ENCODE measurements around the gene EIF2S1. TPM values are rescaled to one million over a fixed set of nuclear protein-coding genes. Genes with fewer than 3 reads are reported as not detected.

Gene EIF2S1
- total RNA-seq, 1 experiment from 2014 or later = 165 TPM

DNA sequence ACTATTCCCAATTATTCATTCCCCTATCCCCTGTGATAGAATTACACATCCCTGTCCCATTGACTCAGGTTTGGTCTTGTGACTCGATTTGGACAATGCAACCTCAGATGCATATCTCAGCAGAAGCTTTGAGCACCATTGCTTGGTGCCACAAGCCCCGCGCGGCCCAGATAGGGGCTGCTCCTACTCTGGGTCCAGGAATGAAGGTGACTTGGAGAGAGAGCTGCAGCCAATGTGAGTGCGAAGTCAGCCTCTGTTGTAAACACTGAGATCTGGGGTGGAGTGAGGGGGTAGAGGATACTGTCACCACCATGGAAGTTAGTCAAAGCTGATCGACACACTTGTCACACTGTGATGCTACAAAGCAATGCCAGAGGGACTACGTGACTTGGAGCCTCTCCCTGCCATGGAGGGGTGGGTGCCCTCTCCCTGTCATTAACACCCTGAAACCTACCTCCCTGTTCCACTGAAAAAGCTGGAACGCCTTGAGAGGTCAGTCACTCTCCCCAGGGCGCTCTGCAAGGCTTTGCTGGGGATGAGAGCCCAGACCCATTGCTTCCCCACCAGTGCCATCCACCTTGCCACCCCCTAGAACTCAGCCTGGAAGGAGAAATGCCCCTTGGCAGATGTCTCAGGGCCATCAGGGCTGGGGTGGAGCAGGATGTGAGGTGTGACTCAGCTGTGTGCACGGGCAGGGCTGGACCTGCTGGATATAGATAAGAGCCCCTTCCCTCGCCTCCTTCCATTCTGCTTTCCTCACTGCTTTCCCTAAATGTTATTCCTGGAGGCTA, 58.5 kb downstream of the EIF2S1 start:
- no peak overlapping the region for H2AFZ ChIP-seq (ENCODE audit: low read length)
- H3K23me2 ChIP-seq (ENCODE audit: insufficient read length, low read depth, low read length, poor library complexity, severe bottlenecking) = no peaks in the 10 kb centered on the region

More for the DNA sequence above, 58.5 kb downstream of the EIF2S1 start:
- no peaks in the 10 kb centered on the region for H3K9me3 Mint-ChIP-seq
- no peak overlapping the region for H2BK120ac ChIP-seq (ENCODE audit: low read depth, low read length, poor library complexity, severe bottlenecking)
- no peak overlapping the region for H2BK20ac ChIP-seq (ENCODE audit: low read depth, low read length, poor library complexity, severe bottlenecking)
- no peaks in the 10 kb centered on the region for H3K36me3 Mint-ChIP-seq (ENCODE audit: insufficient read depth in 1 of 3, low read depth in 3 of 3)
- no peaks in the 10 kb centered on the region for H3K9me3 ChIP-seq (ENCODE audit: control insufficient read depth, low read depth, low read length)
- H3K56ac ChIP-seq (ENCODE audit: insufficient read length, low read depth, low read length) = no peak overlapping the region
- DNase-seq = no peak
- H2AK5ac ChIP-seq (ENCODE audit: insufficient read length, low read length) = no peak overlapping the region
- H3K4ac ChIP-seq (ENCODE audit: low read depth, low read length) = no peak overlapping the region
- no peak overlapping the region for H3K23ac ChIP-seq (ENCODE audit: insufficient read length, low read depth, low read length)
- no peak overlapping the region for H2BK12ac ChIP-seq (ENCODE audit: insufficient read length, low read depth, low read length)
- no peaks in the 10 kb centered on the region for H3K4me1 Mint-ChIP-seq
- H4K5ac ChIP-seq (ENCODE audit: insufficient read length, low read depth, low read length) = no peak overlapping the region
- H3K18ac ChIP-seq (ENCODE audit: insufficient read length, low read depth, low read length) = no peak overlapping the region
- no peak overlapping the region for H3K14ac ChIP-seq (ENCODE audit: insufficient read depth, low read length)
- H4K20me1 ChIP-seq (ENCODE audit: control insufficient read depth, insufficient read depth, insufficient read length) = no peaks in the 10 kb centered on the region
- H3K27me3 Mint-ChIP-seq (ENCODE audit: low read depth) = no peaks in the 10 kb centered on the region; the same call in 1 of the 2 replicates
- no peaks in the 10 kb centered on the region for H3K79me2 ChIP-seq (ENCODE audit: insufficient read depth, low read length)
- H4K8ac ChIP-seq (replicated peaks; ENCODE audit: insufficient read length, low read depth, low read length) = no peak overlapping the region
- no peaks in the 10 kb centered on the region for H3K4me1 ChIP-seq (ENCODE audit: insufficient read depth, low read length)
- no peak overlapping the region for H2BK15ac ChIP-seq (ENCODE audit: low read depth, low read length)
- no peak overlapping the region for H3K9ac ChIP-seq (ENCODE audit: extremely low read depth, insufficient read length, low read length)
- H3K27me3 ChIP-seq (ENCODE audit: insufficient read depth, low read length) = no peaks in the 10 kb centered on the region
- no peak overlapping the region for H3K4me2 ChIP-seq (ENCODE audit: insufficient read depth, insufficient read length, low read length)
- H3K27ac ChIP-seq (ENCODE audit: insufficient read length, low read depth, low read length) = no peak overlapping the region
- no peak overlapping the region for H2BK5ac ChIP-seq (ENCODE audit: insufficient read length, low read length)
- TF ChIP-seq, protein P1, sequence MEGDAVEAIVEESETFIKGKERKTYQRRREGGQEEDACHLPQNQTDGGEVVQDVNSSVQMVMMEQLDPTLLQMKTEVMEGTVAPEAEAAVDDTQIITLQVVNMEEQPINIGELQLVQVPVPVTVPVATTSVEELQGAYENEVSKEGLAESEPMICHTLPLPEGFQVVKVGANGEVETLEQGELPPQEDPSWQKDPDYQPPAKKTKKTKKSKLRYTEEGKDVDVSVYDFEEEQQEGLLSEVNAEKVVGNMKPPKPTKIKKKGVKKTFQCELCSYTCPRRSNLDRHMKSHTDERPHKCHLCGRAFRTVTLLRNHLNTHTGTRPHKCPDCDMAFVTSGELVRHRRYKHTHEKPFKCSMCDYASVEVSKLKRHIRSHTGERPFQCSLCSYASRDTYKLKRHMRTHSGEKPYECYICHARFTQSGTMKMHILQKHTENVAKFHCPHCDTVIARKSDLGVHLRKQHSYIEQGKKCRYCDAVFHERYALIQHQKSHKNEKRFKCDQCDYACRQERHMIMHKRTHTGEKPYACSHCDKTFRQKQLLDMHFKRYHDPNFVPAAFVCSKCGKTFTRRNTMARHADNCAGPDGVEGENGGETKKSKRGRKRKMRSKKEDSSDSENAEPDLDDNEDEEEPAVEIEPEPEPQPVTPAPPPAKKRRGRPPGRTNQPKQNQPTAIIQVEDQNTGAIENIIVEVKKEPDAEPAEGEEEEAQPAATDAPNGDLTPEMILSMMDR (conservative IDR thresholded peaks at IDR 0.05) = no peak
- H3T11ph ChIP-seq (ENCODE audit: low read length) = no peak overlapping the region
- no peak overlapping the region; a peak in 1 of 7 replicates for H3K27ac Mint-ChIP-seq
- H3K79me1 ChIP-seq (ENCODE audit: insufficient read depth, low read depth, low read length, poor library complexity, severe bottlenecking) = no peaks in the 10 kb centered on the region
- no peak overlapping the region for H3K4me3 Mint-ChIP-seq
- H4K91ac ChIP-seq (ENCODE audit: insufficient read length, low read depth, low read length) = no peak overlapping the region
- no CpG with 5 or more reads among the region's 11 CpGs for WGBS (ENCODE audit: extremely low coverage, insufficient read length, low lambda C conversion rate)
